DND-41 (cell line): ENCODE data around the gene MSRB3.

Experiments
- EZH2 ChIP-seq: IDR thresholded peaks from 3 replicates; pipeline ENCODE4 v1.6.1; 2012; ENCODE audit warnings: borderline replicate concordance, low read depth, mild to moderate bottlenecking, moderate library complexity, low read length, inconsistent platforms; ENCODE audit not compliant: severe bottlenecking
- TF ChIP-seq, protein P1 (sequence below): IDR thresholded peaks from 2 replicates; pipeline ENCODE4 v1.5.1; 2012; ENCODE audit warnings: borderline replicate concordance, low read length, moderate library complexity, mild to moderate bottlenecking; ENCODE audit not compliant: poor library complexity, severe bottlenecking; ENCODE audit errors: extremely low read depth

DNA sequence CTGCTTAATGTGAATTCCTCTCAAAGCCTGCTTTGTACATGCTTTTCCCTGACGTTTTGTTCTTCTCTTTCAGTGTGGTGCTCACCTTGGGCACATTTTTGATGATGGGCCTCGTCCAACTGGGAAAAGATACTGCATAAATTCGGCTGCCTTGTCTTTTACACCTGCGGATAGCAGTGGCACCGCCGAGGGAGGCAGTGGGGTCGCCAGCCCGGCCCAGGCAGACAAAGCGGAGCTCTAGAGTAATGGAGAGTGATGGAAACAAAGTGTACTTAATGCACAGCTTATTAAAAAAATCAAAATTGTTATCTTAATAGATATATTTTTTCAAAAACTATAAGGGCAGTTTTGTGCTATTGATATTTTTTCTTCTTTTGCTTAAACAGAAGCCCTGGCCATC is 184.6 kb downstream of the MSRB3 start:
- TF ChIP-seq, protein P1, sequence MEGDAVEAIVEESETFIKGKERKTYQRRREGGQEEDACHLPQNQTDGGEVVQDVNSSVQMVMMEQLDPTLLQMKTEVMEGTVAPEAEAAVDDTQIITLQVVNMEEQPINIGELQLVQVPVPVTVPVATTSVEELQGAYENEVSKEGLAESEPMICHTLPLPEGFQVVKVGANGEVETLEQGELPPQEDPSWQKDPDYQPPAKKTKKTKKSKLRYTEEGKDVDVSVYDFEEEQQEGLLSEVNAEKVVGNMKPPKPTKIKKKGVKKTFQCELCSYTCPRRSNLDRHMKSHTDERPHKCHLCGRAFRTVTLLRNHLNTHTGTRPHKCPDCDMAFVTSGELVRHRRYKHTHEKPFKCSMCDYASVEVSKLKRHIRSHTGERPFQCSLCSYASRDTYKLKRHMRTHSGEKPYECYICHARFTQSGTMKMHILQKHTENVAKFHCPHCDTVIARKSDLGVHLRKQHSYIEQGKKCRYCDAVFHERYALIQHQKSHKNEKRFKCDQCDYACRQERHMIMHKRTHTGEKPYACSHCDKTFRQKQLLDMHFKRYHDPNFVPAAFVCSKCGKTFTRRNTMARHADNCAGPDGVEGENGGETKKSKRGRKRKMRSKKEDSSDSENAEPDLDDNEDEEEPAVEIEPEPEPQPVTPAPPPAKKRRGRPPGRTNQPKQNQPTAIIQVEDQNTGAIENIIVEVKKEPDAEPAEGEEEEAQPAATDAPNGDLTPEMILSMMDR = no peak
- no peak for TF ChIP-seq EZH2
